Measurements from ENCODE around the gene RAB10.
A peak's percentile ranks its signal among the peaks of the same experiment; 100 is the strongest.

RAB10 gene

DNA sequence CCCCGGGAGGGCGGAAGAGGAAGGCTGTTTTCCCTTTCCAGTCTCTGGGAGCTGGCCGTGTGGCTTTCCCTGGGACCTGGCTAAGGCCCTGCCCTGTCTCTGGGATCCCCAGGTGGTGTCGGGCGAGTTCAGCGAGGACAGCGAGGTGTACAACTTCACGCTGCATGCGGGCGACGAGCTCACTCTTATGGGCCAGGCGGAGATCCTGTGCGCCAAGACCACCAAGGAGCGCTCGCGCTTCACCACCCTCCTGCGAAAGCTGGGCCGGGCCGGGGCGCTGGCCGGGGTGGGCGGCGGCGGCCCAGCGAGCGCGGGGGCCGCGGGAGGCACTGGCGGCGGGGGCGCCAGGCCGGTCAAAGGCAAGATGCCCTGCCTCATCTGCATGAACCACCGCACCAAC lies 150.2 kb downstream of the RAB10 start:
- no peak for DNase-seq

DNA sequence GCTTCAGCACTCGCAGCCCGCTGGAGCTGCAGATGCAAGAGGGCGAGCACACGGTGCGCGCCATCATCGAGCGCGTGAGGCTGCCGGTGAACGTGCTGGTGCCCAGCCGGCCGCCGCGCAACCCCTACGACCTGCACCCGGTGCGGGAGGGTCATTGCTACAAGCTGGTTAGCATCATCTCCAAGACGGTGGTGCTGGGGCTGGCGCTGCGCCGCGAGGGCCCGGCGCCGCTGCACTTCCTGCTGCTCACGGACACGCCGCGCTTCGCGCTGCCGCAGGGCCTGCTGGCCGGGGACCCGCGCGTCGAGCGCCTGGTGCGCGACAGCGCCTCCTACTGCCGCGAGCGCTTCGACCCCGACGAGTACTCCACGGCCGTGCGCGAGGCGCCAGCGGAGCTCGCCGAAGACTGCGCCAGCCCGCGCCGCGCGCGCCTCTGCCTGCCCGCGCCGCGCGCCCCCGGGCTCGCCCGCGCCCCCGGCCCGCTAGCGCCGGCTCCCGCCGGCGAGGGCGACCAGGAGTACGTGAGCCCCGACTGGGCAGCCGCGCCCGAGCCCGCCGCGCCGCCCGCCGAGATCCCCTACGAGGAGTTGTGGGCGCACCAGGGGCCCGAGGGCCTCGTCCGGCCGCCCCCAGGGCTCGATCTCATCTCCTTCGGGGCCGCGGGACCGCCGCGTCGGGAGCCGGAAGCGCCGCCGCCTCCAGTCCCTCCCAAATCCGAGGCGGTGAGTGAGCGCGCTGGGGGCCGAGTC lies 150.8 kb downstream of the RAB10 start:
- DNase-seq = peak; percentile 5

DNA sequence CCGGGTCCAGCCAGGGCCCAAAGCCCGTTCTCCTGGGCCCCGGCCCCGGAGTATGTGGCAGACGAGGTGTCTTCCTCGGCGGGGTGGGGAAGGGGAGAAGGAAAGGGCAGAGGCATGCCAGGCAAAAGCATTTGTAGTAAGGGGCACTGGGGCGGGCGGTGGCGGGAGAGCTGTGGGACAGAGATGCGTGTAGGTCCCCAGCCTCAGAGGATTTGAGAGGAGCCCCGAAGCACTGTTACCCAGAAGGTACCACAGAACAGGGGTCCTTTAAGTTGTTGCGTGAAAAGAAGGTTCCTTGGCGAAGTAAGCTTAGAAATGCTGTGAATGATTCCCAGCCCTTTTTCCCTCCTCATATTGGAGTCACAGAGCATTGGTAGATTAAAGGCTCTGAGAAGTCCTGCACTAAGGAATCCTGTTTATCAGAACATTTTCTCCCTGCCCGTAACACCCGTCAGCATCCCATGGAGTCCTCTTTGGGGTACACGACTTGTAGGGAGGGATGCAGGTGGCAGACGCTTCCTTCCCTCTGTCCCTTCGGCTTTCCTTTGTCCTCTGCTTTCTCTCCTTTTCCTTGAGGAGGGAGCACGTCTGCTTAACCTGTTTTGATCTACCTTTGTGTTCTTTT lies 151.5 kb downstream of the RAB10 start:
- DNase-seq = no peak

DNA sequence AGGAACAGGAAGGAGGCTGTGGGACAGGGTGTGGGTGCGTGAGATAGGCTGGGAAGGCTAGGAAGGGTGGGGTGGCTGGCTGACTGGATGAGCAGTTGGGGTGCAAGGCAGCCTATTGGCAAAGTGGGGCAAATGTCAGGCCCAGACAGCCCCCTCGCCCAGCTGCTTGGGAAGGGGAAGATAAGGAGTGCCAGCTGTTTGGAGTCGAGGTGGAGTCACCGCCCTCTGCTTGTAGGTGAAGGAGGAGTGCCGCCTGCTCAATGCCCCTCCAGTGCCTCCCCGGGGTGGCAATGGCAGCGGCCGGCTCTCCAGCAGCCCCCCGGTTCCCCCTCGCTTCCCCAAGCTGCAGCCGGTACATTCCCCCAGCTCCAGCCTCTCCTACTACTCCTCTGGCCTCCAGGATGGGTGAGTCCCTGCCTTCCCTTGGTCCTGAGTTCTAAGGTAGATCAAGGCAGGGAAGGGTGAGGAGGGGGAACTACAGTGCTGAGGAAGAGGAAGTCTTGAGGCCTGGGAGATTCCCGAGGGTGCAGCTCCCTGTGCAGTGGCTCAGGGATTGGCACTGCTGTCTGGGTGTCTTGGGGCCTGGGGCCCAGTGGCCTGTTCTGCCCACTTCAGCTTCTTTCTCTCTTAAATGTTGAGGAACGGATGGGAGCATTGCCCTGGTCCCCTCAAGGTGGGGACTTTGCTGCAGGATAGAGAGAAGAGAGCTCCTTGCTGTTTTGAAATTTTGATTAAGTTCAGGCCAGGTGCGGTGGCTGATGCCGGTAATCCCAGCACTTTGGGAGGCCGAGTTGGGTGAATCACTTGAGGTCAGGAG lies 152.3 kb downstream of the RAB10 start:
- DNase-seq = no peak

Measured in GF-D8 (cell line).